GM12878 (cell line): Measurements from ENCODE around the gene GSE1. TPM values are rescaled to one million over a fixed set of nuclear protein-coding genes. Genes with fewer than 3 reads are reported as not detected.

Experiments
- ATAC-seq: fragments of 200-7000 bp; cut with Tn5 transposase; 3 replicates; pipeline ENCODE4 v1.9.1; 2020; ENCODE audit warnings: mild to moderate bottlenecking, moderate library complexity
- BruUV-seq: library from RNA; stranded (reverse); fragments of 400-500 nt; replicated peaks from 2 replicates; lab custom pipeline; 2021; lab: Mats Ljungman, UMichigan
- CTCF ChIA-PET: fragments of 300-600 bp; sonication (Branson Sonifier 250); formaldehyde crosslinking; extraction: SDS; loops from one replicate; lab custom pipeline; 2021; ENCODE audit warnings: inconsistent platforms; lab: Yijun Ruan, JAX
- POLR2A ChIA-PET: fragments of 350-600 bp; formaldehyde crosslinking; extraction: SDS; loops from one replicate; lab custom pipeline; 2021; ENCODE audit warnings: inconsistent platforms; lab: Charles Lee
- RAD21 ChIA-PET: fragments of 300-600 bp; sonication (Branson Sonifier 250); formaldehyde crosslinking; loops from one replicate; lab custom pipeline; 2023; ENCODE audit warnings: antibody characterized with exemption; ENCODE audit not compliant: unreplicated experiment; lab: Charles Lee
- SMC1A ChIA-PET: fragments of 300-600 bp; sonication (Branson Sonifier 250); formaldehyde crosslinking; loops from one replicate; lab custom pipeline; 2023; ENCODE audit not compliant: unreplicated experiment, uncharacterized antibody; lab: Charles Lee
- DNase-seq: peaks from one replicate; pipeline ENCODE4 v3.0.0-alpha.2; 2011; ENCODE audit warnings: low read depth, low spot score
- FAIRE-seq: peaks from 3 replicates; lab custom pipeline; 2011; peaks lifted over from hg19 to GRCh38; lab: Jason Lieb, UNC
- H2AFZ ChIP-seq: 2 replicates; pipeline ENCODE4 v1.6.0; 2011; ENCODE audit warnings: low read depth, low read length, control low read depth; ENCODE audit not compliant: control insufficient read depth
- H3K27ac ChIP-seq: 2 replicates; pipeline ENCODE4 v1.5.1; 2011; ENCODE audit warnings: control low read depth; ENCODE audit not compliant: control insufficient read depth, insufficient read depth
- H3K27me3 ChIP-seq, 2 experiments: replicated peaks in 1 of 2; 2 replicates each; pipeline versions ENCODE4 v1.6.0 to v1.6.1; 2011; ENCODE audit warnings: low read length in 1 of 2; ENCODE audit not compliant: control insufficient read depth in 2 of 2, insufficient read depth in 2 of 2
- H3K36me3 ChIP-seq, 2 experiments: 2 replicates each; pipeline ENCODE4 v1.5.1; 2011; ENCODE audit warnings: low read length in 1 of 2; ENCODE audit not compliant: control insufficient read depth in 2 of 2, insufficient read depth in 2 of 2
- H3K4me1 ChIP-seq: 2 replicates; pipeline ENCODE4 v1.6.1; 2011; ENCODE audit warnings: mild to moderate bottlenecking, low read length, moderate library complexity, mixed read lengths; ENCODE audit not compliant: control insufficient read depth, insufficient read depth
- H3K4me2 ChIP-seq: 2 replicates; pipeline ENCODE4 v1.6.0; 2011; ENCODE audit warnings: control low read depth; ENCODE audit not compliant: control insufficient read depth, insufficient read depth
- H3K4me3 ChIP-seq: fragments of 200-600 bp; sonication (generic); 2 replicates; pipeline ENCODE4 v1.5.1; 2016
- H3K79me2 ChIP-seq: 2 replicates; pipeline ENCODE4 v1.6.0; 2011; ENCODE audit warnings: low read length; ENCODE audit not compliant: control insufficient read depth, insufficient read depth
- H3K9ac ChIP-seq: 2 replicates; pipeline ENCODE4 v1.8.0; 2011; ENCODE audit warnings: low read length, control low read depth, mixed read lengths; ENCODE audit not compliant: control insufficient read depth, insufficient read depth
- H3K9me3 ChIP-seq: replicated peaks from 3 replicates; pipeline ENCODE4 v1.5.1; 2011; ENCODE audit warnings: mild to moderate bottlenecking, low read length; ENCODE audit not compliant: control insufficient read depth, insufficient read depth
- H4K20me1 ChIP-seq: 2 replicates; pipeline ENCODE4 v1.6.0; 2011; ENCODE audit not compliant: control insufficient read depth, insufficient read depth
- BACH1 ChIP-seq: fragments of 450-650 bp; IDR thresholded peaks from 2 replicates; pipeline ENCODE4 v1.6.1; 2017; ENCODE audit warnings: mild to moderate bottlenecking, borderline replicate concordance
- CHD2 ChIP-seq: IDR thresholded peaks from 2 replicates; pipeline ENCODE4 v1.6.1; 2011; ENCODE audit warnings: low read depth, low read length, improper control_type of control experiment, borderline replicate concordance
- FOXM1 ChIP-seq: IDR thresholded peaks from 2 replicates; pipeline ENCODE4 v1.6.1; 2012; ENCODE audit warnings: low read depth, mild to moderate bottlenecking, inconsistent platforms, low read length, moderate library complexity
- MTA2 ChIP-seq: fragments of 450-650 bp; IDR thresholded peaks from 2 replicates; pipeline ENCODE4 v1.6.1; 2016; ENCODE audit warnings: low read depth, mild to moderate bottlenecking, moderate library complexity
- MTA3 ChIP-seq: IDR thresholded peaks from 2 replicates; pipeline ENCODE4 v1.6.1; 2012; ENCODE audit warnings: low read length, inconsistent platforms, borderline replicate concordance
- POLR2AphosphoS5 ChIP-seq: IDR thresholded peaks from 2 replicates; pipeline ENCODE4 v1.6.1; 2011; ENCODE audit warnings: mild to moderate bottlenecking, low read length, inconsistent platforms
- RAD51 ChIP-seq: fragments of 450-650 bp; IDR thresholded peaks from 2 replicates; pipeline ENCODE4 v1.6.1; 2016; ENCODE audit warnings: moderate library complexity, mild to moderate bottlenecking, inconsistent platforms
- RB1 ChIP-seq: fragments of 450-650 bp; formaldehyde crosslinking; IDR thresholded peaks from 2 replicates; pipeline ENCODE4 v1.6.1; 2017; ENCODE audit warnings: mild to moderate bottlenecking, borderline replicate concordance
- SRF ChIP-seq, 2 experiments: IDR thresholded peaks; 2 replicates each; pipeline ENCODE4 v1.6.1; 2011; ENCODE audit warnings: low read depth in 2 of 2, low read length in 2 of 2, mild to moderate bottlenecking in 1 of 2, moderate library complexity in 1 of 2
- TBL1XR1 ChIP-seq: IDR thresholded peaks from 2 replicates; pipeline ENCODE4 v1.6.1; 2012; ENCODE audit warnings: low read depth, low read length, improper control_type of control experiment
- WGBS: methylation state at CpG from one replicate; pipeline ENCODE4 v1.1.6; 2016; ENCODE audit warnings: low lambda C conversion rate; ENCODE audit not compliant: insufficient replicate concordance, insufficient coverage; ENCODE audit errors: missing lambda C conversion rate; 5-methylcytosine and 5-hydroxymethylcytosine counted together
- in situ Hi-C: fragments of 300-500 bp; cut with MboI; formaldehyde crosslinking; loops from 9 replicates; pipeline ENCODE4 v1.14.3; 2018; ENCODE audit warnings: mixed read lengths
- intact Hi-C: fragments of 100-400 bp; cut with micrococcal nuclease; formaldehyde crosslinking; loops from one replicate; pipeline ENCODE4 v1.14.2; 2022; ENCODE audit not compliant: unreplicated experiment
- polyA plus RNA-seq, 11 experiments: library from polyadenylated mRNA; depleted of rRNA in 4 of 11; unstranded in 6 of 11; stranded (reverse) in 5 of 11; fragments of >200 nt; fragmentation: Nextera tagmentation in 4 of 11; fragmentation: Illumina TruSeq in 1 of 11; extraction: Ambion mirVana in 4 of 11; extraction: Trizol in 1 of 11; gene quantifications; 1 replicate in 1 of 11; 2 replicates in 10 of 11; pipeline versions ENCODE4 v1.2.1 to v1.2.3, GENCODE V29; 2011 to 2016; ENCODE audit warnings: inconsistent platforms in 2 of 11, missing spikeins in 2 of 11, low read depth in 1 of 11
- total RNA-seq, 4 experiments: library from RNA; depleted of rRNA in 3 of 4; stranded (reverse); fragments of >200 nt in 3 of 4; fragmentation: Illumina TruSeq in 1 of 4; extraction: Trizol in 1 of 4; gene quantifications; 2 replicates each; pipeline versions ENCODE4 v1.2.1 to v1.2.3, GENCODE V29; 2013 to 2021
- TF ChIP-seq, protein P1 (sequence below): fragments of 450-650 bp; IDR thresholded peaks from 2 replicates; pipeline ENCODE4 v1.6.1; 2017; ENCODE audit warnings: antibody characterized with exemption, mild to moderate bottlenecking, moderate library complexity
- TF ChIP-seq, protein P2 (sequence below): IDR thresholded peaks from 2 replicates; pipeline ENCODE4 v1.6.1; 2012; ENCODE audit warnings: improper control_type of control experiment, low read depth, low read length; ENCODE audit not compliant: insufficient replicate concordance
- TF ChIP-seq, protein P3 (sequence below): IDR thresholded peaks from 2 replicates; pipeline ENCODE4 v1.6.1; 2012; ENCODE audit warnings: low read depth, low read length, improper control_type of control experiment

GSE1 gene
- total and polyA plus RNA-seq, 10 of the 15 experiments (the other 5 are each of a cell fraction or from before 2014, with no cell fraction given) = 4.6 to 58.7 (median 18.2) TPM

DNA sequence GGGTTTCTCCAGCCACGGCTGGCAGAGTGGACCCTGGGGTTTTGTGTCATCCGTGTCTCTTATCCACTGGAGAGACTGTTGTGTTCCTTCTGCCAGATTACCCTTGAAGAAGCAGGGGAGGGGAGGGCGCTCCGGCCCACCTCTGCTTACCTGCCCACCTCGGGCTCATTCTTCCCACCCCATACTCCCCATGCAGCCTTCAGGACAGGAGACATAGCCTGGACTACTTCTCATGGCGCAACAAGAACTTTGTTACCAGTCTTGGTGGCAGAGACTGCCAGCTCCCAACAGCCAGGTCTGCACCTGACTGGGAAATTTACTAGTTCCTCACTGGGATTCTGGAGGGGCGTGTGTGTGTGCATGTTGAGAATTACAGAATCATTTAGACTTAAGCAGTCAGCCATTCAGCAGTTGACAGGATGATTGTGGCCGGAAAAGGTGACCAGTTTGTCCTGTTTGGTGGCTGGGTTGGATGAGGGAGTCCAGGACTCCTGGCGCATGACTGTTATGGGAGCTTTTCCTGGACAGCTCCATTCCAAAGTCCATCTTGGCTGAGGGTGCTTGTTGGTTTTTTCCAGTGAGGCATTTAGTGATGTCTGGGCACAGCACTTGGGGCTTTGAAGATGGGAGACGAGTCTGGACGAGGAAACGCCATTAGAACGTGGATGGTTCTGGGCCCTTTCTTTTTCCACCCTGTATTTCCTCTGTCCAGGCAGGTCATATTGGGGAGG is 8.7 kb downstream of the GSE1 start (continued):
- TF ChIP-seq, protein P1, sequence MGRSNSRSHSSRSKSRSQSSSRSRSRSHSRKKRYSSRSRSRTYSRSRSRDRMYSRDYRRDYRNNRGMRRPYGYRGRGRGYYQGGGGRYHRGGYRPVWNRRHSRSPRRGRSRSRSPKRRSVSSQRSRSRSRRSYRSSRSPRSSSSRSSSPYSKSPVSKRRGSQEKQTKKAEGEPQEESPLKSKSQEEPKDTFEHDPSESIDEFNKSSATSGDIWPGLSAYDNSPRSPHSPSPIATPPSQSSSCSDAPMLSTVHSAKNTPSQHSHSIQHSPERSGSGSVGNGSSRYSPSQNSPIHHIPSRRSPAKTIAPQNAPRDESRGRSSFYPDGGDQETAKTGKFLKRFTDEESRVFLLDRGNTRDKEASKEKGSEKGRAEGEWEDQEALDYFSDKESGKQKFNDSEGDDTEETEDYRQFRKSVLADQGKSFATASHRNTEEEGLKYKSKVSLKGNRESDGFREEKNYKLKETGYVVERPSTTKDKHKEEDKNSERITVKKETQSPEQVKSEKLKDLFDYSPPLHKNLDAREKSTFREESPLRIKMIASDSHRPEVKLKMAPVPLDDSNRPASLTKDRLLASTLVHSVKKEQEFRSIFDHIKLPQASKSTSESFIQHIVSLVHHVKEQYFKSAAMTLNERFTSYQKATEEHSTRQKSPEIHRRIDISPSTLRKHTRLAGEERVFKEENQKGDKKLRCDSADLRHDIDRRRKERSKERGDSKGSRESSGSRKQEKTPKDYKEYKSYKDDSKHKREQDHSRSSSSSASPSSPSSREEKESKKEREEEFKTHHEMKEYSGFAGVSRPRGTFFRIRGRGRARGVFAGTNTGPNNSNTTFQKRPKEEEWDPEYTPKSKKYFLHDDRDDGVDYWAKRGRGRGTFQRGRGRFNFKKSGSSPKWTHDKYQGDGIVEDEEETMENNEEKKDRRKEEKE = no peak
- TF ChIP-seq, all 136 proteins: peak for 0

DNA sequence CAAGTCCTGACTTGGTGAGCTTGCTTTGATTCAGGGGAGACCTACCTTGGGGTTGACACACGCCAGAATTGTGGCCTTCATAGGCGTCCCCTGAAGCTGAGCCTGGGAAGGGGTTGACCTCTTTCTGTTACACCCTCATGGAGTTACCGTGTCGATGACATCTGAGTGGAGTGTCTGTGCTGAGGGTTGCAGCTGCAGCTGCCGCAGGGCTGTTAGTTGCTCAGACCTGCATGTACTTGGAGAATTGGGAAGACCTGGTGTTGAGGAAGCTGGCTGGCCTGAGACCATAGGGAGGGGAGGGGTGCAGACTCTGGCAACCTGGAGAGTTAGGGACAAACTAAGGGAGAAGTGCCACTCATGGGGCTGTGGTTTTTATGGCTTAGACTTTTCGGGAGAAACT is 9.6 kb downstream of the GSE1 start:
- no TSS peak for BruUV-seq
- WGBS = 58% methylated on average over 6 of the region's 6 CpGs
- no peak overlapping the region for H3K27ac ChIP-seq
- H3K4me3 ChIP-seq = no peak overlapping the region
- no peak overlapping the region for H3K9ac ChIP-seq
- H4K20me1 ChIP-seq = peaks cover 10% of the 10 kb centered on the region
- H3K79me2 ChIP-seq = peaks cover 52% of the 10 kb centered on the region
- H2AFZ ChIP-seq = no peak overlapping the region
- FAIRE-seq (no peak), ATAC-seq (no peak), DNase-seq (no peak)
- H3K4me1 ChIP-seq = peaks cover 3% of the 10 kb centered on the region; the same call in 1 of the 2 replicates
- H3K27me3 ChIP-seq = no peaks in the 10 kb centered on the region
- intact Hi-C loops = no loop called here
- POLR2A ChIA-PET = no interaction called here
- RAD21 ChIA-PET = no interaction called here
- in situ Hi-C loops = loop anchor here (25.0 kb wide), 1 partner anchor 185 kb away; no protein-coding TSS in a partner anchor
- no peak overlapping the region for H3K4me2 ChIP-seq
- H3K36me3 ChIP-seq = peaks cover 5 to 25% of the 10 kb centered on the region in 2 experiments; a peak in 3 of 4 replicates
- CTCF ChIA-PET = no interaction called here
- SMC1A ChIA-PET = no interaction called here
- no peaks in the 10 kb centered on the region for H3K9me3 ChIP-seq
- TF ChIP-seq POLR2AphosphoS5 (no peak), CHD2 (no peak), MTA3 (no peak), TBL1XR1 (no peak), RAD51 (no peak), RB1 (no peak), SRF (IDR thresholded peaks at IDR 0.05; ENCODE audit: low read depth in 2 of 2, low read length in 2 of 2) (no peak), FOXM1 (no peak), MTA2 (no peak), BACH1 (no peak)
- TF ChIP-seq, protein P2, sequence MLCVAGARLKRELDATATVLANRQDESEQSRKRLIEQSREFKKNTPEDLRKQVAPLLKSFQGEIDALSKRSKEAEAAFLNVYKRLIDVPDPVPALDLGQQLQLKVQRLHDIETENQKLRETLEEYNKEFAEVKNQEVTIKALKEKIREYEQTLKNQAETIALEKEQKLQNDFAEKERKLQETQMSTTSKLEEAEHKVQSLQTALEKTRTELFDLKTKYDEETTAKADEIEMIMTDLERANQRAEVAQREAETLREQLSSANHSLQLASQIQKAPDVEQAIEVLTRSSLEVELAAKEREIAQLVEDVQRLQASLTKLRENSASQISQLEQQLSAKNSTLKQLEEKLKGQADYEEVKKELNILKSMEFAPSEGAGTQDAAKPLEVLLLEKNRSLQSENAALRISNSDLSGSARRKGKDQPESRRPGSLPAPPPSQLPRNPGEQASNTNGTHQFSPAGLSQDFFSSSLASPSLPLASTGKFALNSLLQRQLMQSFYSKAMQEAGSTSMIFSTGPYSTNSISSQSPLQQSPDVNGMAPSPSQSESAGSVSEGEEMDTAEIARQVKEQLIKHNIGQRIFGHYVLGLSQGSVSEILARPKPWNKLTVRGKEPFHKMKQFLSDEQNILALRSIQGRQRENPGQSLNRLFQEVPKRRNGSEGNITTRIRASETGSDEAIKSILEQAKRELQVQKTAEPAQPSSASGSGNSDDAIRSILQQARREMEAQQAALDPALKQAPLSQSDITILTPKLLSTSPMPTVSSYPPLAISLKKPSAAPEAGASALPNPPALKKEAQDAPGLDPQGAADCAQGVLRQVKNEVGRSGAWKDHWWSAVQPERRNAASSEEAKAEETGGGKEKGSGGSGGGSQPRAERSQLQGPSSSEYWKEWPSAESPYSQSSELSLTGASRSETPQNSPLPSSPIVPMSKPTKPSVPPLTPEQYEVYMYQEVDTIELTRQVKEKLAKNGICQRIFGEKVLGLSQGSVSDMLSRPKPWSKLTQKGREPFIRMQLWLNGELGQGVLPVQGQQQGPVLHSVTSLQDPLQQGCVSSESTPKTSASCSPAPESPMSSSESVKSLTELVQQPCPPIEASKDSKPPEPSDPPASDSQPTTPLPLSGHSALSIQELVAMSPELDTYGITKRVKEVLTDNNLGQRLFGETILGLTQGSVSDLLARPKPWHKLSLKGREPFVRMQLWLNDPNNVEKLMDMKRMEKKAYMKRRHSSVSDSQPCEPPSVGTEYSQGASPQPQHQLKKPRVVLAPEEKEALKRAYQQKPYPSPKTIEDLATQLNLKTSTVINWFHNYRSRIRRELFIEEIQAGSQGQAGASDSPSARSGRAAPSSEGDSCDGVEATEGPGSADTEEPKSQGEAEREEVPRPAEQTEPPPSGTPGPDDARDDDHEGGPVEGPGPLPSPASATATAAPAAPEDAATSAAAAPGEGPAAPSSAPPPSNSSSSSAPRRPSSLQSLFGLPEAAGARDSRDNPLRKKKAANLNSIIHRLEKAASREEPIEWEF = no peak
- TF ChIP-seq, protein P3, sequence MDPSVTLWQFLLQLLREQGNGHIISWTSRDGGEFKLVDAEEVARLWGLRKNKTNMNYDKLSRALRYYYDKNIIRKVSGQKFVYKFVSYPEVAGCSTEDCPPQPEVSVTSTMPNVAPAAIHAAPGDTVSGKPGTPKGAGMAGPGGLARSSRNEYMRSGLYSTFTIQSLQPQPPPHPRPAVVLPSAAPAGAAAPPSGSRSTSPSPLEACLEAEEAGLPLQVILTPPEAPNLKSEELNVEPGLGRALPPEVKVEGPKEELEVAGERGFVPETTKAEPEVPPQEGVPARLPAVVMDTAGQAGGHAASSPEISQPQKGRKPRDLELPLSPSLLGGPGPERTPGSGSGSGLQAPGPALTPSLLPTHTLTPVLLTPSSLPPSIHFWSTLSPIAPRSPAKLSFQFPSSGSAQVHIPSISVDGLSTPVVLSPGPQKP = no peak
